SK-N-SH treated with all-trans-retinoic acid at 6 μM for 48 hours (cell line): ENCODE data around the gene SNAPC5.

Experiments used
- ATAC-seq: fragments of 200-7000 bp; cut with Tn5 transposase; 3 replicates; pipeline ENCODE4 v1.9.1; 2020; ENCODE audit warnings: mild to moderate bottlenecking, moderate library complexity
- ARNTL ChIP-seq: fragments of 450-650 bp; formaldehyde crosslinking; IDR thresholded peaks from 2 replicates; pipeline ENCODE4 v1.5.0; 2020; ENCODE audit warnings: low read depth, mild to moderate bottlenecking, moderate library complexity, borderline replicate concordance
- CSDC2 ChIP-seq: fragments of 250-450 bp; sonication (Bioruptor Pico); IDR thresholded peaks from 2 replicates; pipeline ENCODE4 v1.5.0; 2020; ENCODE audit warnings: mild to moderate bottlenecking, moderate library complexity
- ESRRG ChIP-seq: fragments of 250-450 bp; sonication (Bioruptor Pico); IDR thresholded peaks from 2 replicates; pipeline ENCODE4 v1.6.1; 2021; ENCODE audit warnings: mild to moderate bottlenecking
- GLIS3 ChIP-seq: fragments of 250-450 bp; sonication (Bioruptor Pico); IDR thresholded peaks from 2 replicates; pipeline ENCODE4 v1.5.0; 2020; ENCODE audit warnings: mild to moderate bottlenecking, moderate library complexity
- ISL1 ChIP-seq: fragments of 250-450 bp; sonication (Bioruptor Pico); IDR thresholded peaks from 2 replicates; pipeline ENCODE4 v2.1.2; 2022; ENCODE audit warnings: mild to moderate bottlenecking, moderate library complexity
- POU6F1 ChIP-seq: fragments of 250-450 bp; sonication (Bioruptor Pico); IDR thresholded peaks from 2 replicates; pipeline ENCODE4 v1.8.0; 2021; ENCODE audit warnings: low read depth, mild to moderate bottlenecking, moderate library complexity, borderline replicate concordance
- PPARA ChIP-seq: fragments of 250-450 bp; sonication (Bioruptor Pico); IDR thresholded peaks from 2 replicates; pipeline ENCODE4 v1.5.0; 2020; ENCODE audit warnings: mild to moderate bottlenecking, borderline replicate concordance
- RARB ChIP-seq: fragments of 250-450 bp; sonication (Bioruptor Pico); IDR thresholded peaks from 2 replicates; pipeline ENCODE4 v1.8.0; 2021; ENCODE audit warnings: mild to moderate bottlenecking, moderate library complexity
- SNAI2 ChIP-seq: fragments of 250-450 bp; sonication (Bioruptor Pico); IDR thresholded peaks from 2 replicates; pipeline ENCODE4 v1.5.0; 2020; ENCODE audit warnings: mild to moderate bottlenecking, moderate library complexity
- TCF4 ChIP-seq: fragments of 250-450 bp; sonication (Bioruptor Pico); IDR thresholded peaks from 2 replicates; pipeline ENCODE4 v1.8.0; 2021; ENCODE audit warnings: mild to moderate bottlenecking, moderate library complexity, borderline replicate concordance
- TOX ChIP-seq: fragments of 250-450 bp; sonication (Bioruptor Pico); IDR thresholded peaks from 2 replicates; pipeline ENCODE4 v1.8.0; 2021; ENCODE audit warnings: mild to moderate bottlenecking, moderate library complexity, borderline replicate concordance
- TSHZ2 ChIP-seq: fragments of 250-450 bp; sonication (Bioruptor Pico); IDR thresholded peaks from 2 replicates; pipeline ENCODE4 v1.5.0; 2020; ENCODE audit warnings: mild to moderate bottlenecking, moderate library complexity
- ZC3H10 ChIP-seq: fragments of 250-450 bp; sonication (Bioruptor Pico); IDR thresholded peaks from 2 replicates; pipeline ENCODE4 v1.5.1; 2021; ENCODE audit warnings: mild to moderate bottlenecking, moderate library complexity
- ZFP30 ChIP-seq: fragments of 450-650 bp; formaldehyde crosslinking; IDR thresholded peaks from 2 replicates; pipeline ENCODE4 v1.5.0; 2022; ENCODE audit warnings: mild to moderate bottlenecking, moderate library complexity
- ZNF70 ChIP-seq: fragments of 450-650 bp; formaldehyde crosslinking; IDR thresholded peaks from 2 replicates; pipeline ENCODE4 v1.5.0; 2020; ENCODE audit warnings: mild to moderate bottlenecking, moderate library complexity
- TF ChIP-seq, protein P1 (sequence below): fragments of 250-450 bp; sonication (Bioruptor Pico); IDR thresholded peaks from 2 replicates; pipeline ENCODE4 v1.5.1; 2021; ENCODE audit warnings: mild to moderate bottlenecking, moderate library complexity
- TF ChIP-seq, protein P2 (sequence below): fragments of 250-450 bp; sonication (Bioruptor Pico); IDR thresholded peaks from 2 replicates; pipeline ENCODE4 v1.8.0; 2020; ENCODE audit warnings: mild to moderate bottlenecking, moderate library complexity, borderline replicate concordance

Gene SNAPC5

GRCh38 chr15:66489179-66489791, 8.3 kb downstream of the SNAPC5 start (continued):
- TF ChIP-seq POU6F1 (CRISPR knock-in tag) (no peak), ARNTL (CRISPR knock-in tag) (no peak)

- no peak for ATAC-seq
- TF ChIP-seq RARB (no peak), TSHZ2 (CRISPR knock-in tag) (no peak), ZNF70 (CRISPR knock-in tag) (no peak), ZFP30 (no peak), CSDC2 (CRISPR knock-in tag) (no peak), ESRRG (CRISPR knock-in tag) (no peak), GLIS3 (CRISPR knock-in tag) (no peak), ZC3H10 (CRISPR knock-in tag) (no peak), TOX (CRISPR knock-in tag) (no peak)
- TF ChIP-seq, protein P1, sequence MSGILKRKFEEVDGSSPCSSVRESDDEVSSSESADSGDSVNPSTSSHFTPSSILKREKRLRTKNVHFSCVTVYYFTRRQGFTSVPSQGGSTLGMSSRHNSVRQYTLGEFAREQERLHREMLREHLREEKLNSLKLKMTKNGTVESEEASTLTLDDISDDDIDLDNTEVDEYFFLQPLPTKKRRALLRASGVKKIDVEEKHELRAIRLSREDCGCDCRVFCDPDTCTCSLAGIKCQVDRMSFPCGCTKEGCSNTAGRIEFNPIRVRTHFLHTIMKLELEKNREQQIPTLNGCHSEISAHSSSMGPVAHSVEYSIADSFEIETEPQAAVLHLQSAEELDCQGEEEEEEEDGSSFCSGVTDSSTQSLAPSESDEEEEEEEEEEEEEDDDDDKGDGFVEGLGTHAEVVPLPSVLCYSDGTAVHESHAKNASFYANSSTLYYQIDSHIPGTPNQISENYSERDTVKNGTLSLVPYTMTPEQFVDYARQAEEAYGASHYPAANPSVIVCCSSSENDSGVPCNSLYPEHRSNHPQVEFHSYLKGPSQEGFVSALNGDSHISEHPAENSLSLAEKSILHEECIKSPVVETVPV (CRISPR knock-in tag), result no peak
Measured at GRCh38 chr15:66488525-66488924, 9.0 kb downstream of the SNAPC5 start.

DNA sequence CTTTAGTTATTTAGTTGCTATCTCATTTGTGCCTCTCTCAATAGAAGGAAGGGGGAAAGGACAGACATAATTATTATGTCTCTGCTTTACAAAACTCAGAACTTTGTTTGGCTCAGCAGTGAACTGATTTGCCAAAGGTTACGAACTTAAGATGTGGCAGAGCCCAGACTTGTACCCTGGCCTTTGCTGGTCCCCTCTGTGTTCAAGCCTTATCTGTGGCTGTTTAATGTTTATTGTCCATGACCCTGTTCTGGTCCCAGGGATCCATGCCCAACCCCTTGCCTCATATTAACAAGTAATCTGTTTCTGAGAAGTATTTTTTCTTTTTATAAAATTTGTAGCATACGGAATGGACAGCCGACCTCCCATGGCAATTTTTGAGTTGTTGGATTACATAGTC, 10.7 kb downstream of the SNAPC5 start:
- ATAC-seq, result no peak
- TF ChIP-seq GLIS3 (CRISPR knock-in tag) (no peak), RARB (no peak), SNAI2 (CRISPR knock-in tag) (no peak)
- TF ChIP-seq, protein P1 (CRISPR knock-in tag), result no peak

GRCh38 chr15:66484539-66485112, 12.9 kb downstream of the SNAPC5 start:
- TF ChIP-seq ISL1 (CRISPR knock-in tag) (no peak), ARNTL (CRISPR knock-in tag) (no peak), TCF4 (CRISPR knock-in tag) (no peak), PPARA (CRISPR knock-in tag) (no peak), ESRRG (CRISPR knock-in tag) (no peak)
- TF ChIP-seq, protein P2, sequence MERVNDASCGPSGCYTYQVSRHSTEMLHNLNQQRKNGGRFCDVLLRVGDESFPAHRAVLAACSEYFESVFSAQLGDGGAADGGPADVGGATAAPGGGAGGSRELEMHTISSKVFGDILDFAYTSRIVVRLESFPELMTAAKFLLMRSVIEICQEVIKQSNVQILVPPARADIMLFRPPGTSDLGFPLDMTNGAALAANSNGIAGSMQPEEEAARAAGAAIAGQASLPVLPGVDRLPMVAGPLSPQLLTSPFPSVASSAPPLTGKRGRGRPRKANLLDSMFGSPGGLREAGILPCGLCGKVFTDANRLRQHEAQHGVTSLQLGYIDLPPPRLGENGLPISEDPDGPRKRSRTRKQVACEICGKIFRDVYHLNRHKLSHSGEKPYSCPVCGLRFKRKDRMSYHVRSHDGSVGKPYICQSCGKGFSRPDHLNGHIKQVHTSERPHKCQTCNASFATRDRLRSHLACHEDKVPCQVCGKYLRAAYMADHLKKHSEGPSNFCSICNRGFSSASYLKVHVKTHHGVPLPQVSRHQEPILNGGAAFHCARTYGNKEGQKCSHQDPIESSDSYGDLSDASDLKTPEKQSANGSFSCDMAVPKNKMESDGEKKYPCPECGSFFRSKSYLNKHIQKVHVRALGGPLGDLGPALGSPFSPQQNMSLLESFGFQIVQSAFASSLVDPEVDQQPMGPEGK (CRISPR knock-in tag), result no peak
- TF ChIP-seq, all 23 proteins: peak for 0
- no peak for ATAC-seq
